Thoracic aorta (tissue), 2 donors: ENCODE measurements around the gene RARB. TPM values are rescaled to one million over a fixed set of nuclear protein-coding genes. Genes with fewer than 3 reads are reported as not detected.

ENCODE experiments used
- ATAC-seq: fragments of 150-250 bp; one replicate; pipeline ENCODE4 v1.8.0; 2017; ENCODE audit warnings: low read depth; ENCODE audit not compliant: insufficient number of reproducible peaks, low FRiP score
- DNase-seq: peaks from one replicate; pipeline ENCODE4 v3.0.0-alpha.2; 2020; ENCODE audit warnings: low spot score
- H3K27ac ChIP-seq, 2 donors: fragments of 200-600 bp; sonication (generic); 1 replicate in 1 of 2; 2 replicates in 1 of 2; pipeline ENCODE4 v1.5.1; 2016; ENCODE audit warnings: mild to moderate bottlenecking in 2 of 2, moderate library complexity in 2 of 2
- H3K27me3 ChIP-seq: fragments of 200-600 bp; sonication (generic); replicated peaks from 2 replicates; pipeline ENCODE4 v1.6.0; 2016; ENCODE audit warnings: mild to moderate bottlenecking; ENCODE audit not compliant: insufficient read depth
- H3K36me3 ChIP-seq: fragments of 200-600 bp; sonication (generic); one replicate; pipeline ENCODE4 v1.5.1; 2016
- H3K4me1 ChIP-seq, 2 donors: fragments of 200-600 bp; sonication (generic); 1 replicate in 1 of 2; 2 replicates in 1 of 2; pipeline versions ENCODE4 v1.5.1 to v1.6.0; 2016; ENCODE audit warnings: low read depth in 2 of 2, mild to moderate bottlenecking in 1 of 2; ENCODE audit not compliant: control insufficient read depth in 1 of 2
- H3K4me3 ChIP-seq: fragments of 200-600 bp; sonication (generic); 2 replicates; pipeline ENCODE4 v1.5.1; 2016; ENCODE audit warnings: mild to moderate bottlenecking
- H3K9me3 ChIP-seq: fragments of 200-600 bp; sonication (generic); 2 replicates; pipeline ENCODE4 v1.5.1; 2016
- CTCF ChIP-seq: fragments of 200-600 bp; sonication (generic); IDR thresholded peaks from one replicate; pipeline ENCODE4 v1.5.1; 2019; ENCODE audit warnings: antibody characterized with exemption
- total RNA-seq, 2 donors: library from RNA; depleted of rRNA; stranded (reverse); fragments of >200 nt; gene quantifications; one replicate each; pipeline versions ENCODE4 v1.1.0 to v1.2.3, GENCODE V29; 2016

Gene RARB
- total RNA-seq, 2 donors from 2014 or later, result 3.8 to 12.3 TPM

GRCh38 chr3:25437953-25438352 is 9.9 kb downstream of the RARB start:
- Histone ChIP-seq H3K4me3 (no peak overlapping the region), H3K36me3 (no peaks in the 10 kb centered on the region), H3K27me3 (no peaks in the 10 kb centered on the region), H3K9me3 (no peaks in the 10 kb centered on the region), H3K27ac (no peak overlapping the region), H3K4me1 (peaks cover 0 to 10% of the 10 kb centered on the region in 2 donors)
- ATAC-seq, result no peak
- TF ChIP-seq CTCF, result no peak
- DNase-seq, result no peak

GRCh38 chr3:25438791-25439555 is 10.9 kb downstream of the RARB start:
- Histone ChIP-seq H3K27me3 (no peaks in the 10 kb centered on the region), H3K4me1 (peaks cover 0 to under 1% of the 10 kb centered on the region in 2 donors), H3K9me3 (no peaks in the 10 kb centered on the region), H3K4me3 (no peak overlapping the region), H3K27ac (no peak overlapping the region), H3K36me3 (no peaks in the 10 kb centered on the region)
- DNase-seq, result no peak
- no peak for ATAC-seq
- TF ChIP-seq CTCF, result no peak

- no peak overlapping the region for H3K4me3 ChIP-seq
- TF ChIP-seq CTCF, result no peak
- H3K4me1 ChIP-seq, result no peaks in the 10 kb centered on the region
- H3K9me3 ChIP-seq, result no peaks in the 10 kb centered on the region
- H3K27me3 ChIP-seq, result no peaks in the 10 kb centered on the region
- H3K36me3 ChIP-seq, result no peaks in the 10 kb centered on the region
- ATAC-seq (no peak), DNase-seq (no peak)
- H3K27ac ChIP-seq, result no peak overlapping the region
These were observed 13.3 kb downstream of the RARB start for GRCh38 chr3:25441234-25441856.

GRCh38 chr3:25442486-25442885 is 14.4 kb downstream of the RARB start:
- no peaks in the 10 kb centered on the region for H3K36me3 ChIP-seq
- H3K27me3 ChIP-seq, result no peaks in the 10 kb centered on the region
- H3K27ac ChIP-seq, result no peak overlapping the region
- no peak for TF ChIP-seq CTCF
- no peaks in the 10 kb centered on the region for H3K9me3 ChIP-seq
- no peak overlapping the region for H3K4me3 ChIP-seq
- no peak for DNase-seq
- H3K4me1 ChIP-seq, result no peaks in the 10 kb centered on the region
- ATAC-seq, result no peak

- no peaks in the 10 kb centered on the region for H3K9me3 ChIP-seq
- H3K27ac ChIP-seq, result no peak overlapping the region
- TF ChIP-seq CTCF, result no peak
- H3K36me3 ChIP-seq, result no peaks in the 10 kb centered on the region
- no peak overlapping the region for H3K4me3 ChIP-seq
- DNase-seq, result no peak
- H3K4me1 ChIP-seq, result peaks cover 0 to 11% of the 10 kb centered on the region in 2 donors
- no peaks in the 10 kb centered on the region for H3K27me3 ChIP-seq
- ATAC-seq, result no peak
These were observed 16.2 kb downstream of the RARB start for GRCh38 chr3:25444273-25444672.
